Measurements from ENCODE around the gene FMNL1.

FMNL1 gene

DNA sequence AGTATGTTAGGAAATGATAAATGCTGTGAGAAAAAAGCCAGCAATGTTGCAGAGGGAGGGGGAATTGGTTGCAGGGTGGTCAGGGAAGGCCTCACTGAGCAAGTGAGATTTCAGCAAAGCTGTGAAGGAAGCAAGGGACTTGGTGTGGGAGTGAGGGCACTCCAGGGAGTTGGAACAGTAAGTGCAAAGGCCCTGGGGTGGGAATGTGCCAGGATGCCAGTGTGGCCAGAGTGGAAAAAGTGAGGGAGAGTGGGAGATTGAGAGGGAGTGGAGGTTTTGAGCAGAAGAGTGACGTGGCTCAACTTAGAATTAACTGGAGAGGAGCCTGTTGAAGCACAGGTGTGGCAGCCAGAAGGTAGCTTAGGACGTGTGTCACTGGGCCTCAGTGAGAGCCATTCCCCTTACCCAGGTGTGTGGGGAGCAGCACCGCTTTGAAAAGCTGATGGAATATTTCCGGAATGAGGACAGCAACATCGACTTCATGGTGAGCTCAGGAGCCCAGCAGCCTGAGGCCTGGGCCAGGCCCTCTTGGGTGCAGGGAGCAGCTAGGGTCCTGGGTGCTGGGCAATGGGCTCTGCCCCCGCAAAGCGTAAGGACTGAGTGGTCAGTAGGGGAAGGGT lies 16.6 kb downstream of the FMNL1 start:
- Histone ChIP-seq H3K27ac (replicated peaks) (no peak overlapping the region), H3K27me3 (ENCODE audit: insufficient read depth, poor library complexity, severe bottlenecking) (no peaks in the 10 kb centered on the region), H3K4me3 (replicated peaks; ENCODE audit: insufficient read depth, low read length) (no peak overlapping the region)
- TF ChIP-seq, protein P1, sequence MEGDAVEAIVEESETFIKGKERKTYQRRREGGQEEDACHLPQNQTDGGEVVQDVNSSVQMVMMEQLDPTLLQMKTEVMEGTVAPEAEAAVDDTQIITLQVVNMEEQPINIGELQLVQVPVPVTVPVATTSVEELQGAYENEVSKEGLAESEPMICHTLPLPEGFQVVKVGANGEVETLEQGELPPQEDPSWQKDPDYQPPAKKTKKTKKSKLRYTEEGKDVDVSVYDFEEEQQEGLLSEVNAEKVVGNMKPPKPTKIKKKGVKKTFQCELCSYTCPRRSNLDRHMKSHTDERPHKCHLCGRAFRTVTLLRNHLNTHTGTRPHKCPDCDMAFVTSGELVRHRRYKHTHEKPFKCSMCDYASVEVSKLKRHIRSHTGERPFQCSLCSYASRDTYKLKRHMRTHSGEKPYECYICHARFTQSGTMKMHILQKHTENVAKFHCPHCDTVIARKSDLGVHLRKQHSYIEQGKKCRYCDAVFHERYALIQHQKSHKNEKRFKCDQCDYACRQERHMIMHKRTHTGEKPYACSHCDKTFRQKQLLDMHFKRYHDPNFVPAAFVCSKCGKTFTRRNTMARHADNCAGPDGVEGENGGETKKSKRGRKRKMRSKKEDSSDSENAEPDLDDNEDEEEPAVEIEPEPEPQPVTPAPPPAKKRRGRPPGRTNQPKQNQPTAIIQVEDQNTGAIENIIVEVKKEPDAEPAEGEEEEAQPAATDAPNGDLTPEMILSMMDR (IDR thresholded peaks at IDR 0.05; ENCODE audit: insufficient read depth, low read length), result no peak
- TF ChIP-seq GABPA (IDR thresholded peaks at IDR 0.05; ENCODE audit: low read depth) (no peak), SPI1 (IDR thresholded peaks at IDR 0.05; ENCODE audit: borderline replicate concordance, low read depth) (no peak), POLR2AphosphoS5 (IDR thresholded peaks at IDR 0.05; ENCODE audit: low read depth) (no peak)
- TF ChIP-seq, protein P2, sequence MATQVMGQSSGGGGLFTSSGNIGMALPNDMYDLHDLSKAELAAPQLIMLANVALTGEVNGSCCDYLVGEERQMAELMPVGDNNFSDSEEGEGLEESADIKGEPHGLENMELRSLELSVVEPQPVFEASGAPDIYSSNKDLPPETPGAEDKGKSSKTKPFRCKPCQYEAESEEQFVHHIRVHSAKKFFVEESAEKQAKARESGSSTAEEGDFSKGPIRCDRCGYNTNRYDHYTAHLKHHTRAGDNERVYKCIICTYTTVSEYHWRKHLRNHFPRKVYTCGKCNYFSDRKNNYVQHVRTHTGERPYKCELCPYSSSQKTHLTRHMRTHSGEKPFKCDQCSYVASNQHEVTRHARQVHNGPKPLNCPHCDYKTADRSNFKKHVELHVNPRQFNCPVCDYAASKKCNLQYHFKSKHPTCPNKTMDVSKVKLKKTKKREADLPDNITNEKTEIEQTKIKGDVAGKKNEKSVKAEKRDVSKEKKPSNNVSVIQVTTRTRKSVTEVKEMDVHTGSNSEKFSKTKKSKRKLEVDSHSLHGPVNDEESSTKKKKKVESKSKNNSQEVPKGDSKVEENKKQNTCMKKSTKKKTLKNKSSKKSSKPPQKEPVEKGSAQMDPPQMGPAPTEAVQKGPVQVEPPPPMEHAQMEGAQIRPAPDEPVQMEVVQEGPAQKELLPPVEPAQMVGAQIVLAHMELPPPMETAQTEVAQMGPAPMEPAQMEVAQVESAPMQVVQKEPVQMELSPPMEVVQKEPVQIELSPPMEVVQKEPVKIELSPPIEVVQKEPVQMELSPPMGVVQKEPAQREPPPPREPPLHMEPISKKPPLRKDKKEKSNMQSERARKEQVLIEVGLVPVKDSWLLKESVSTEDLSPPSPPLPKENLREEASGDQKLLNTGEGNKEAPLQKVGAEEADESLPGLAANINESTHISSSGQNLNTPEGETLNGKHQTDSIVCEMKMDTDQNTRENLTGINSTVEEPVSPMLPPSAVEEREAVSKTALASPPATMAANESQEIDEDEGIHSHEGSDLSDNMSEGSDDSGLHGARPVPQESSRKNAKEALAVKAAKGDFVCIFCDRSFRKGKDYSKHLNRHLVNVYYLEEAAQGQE (IDR thresholded peaks at IDR 0.05; ENCODE audit: insufficient replicate concordance, low read depth), result no peak
- no peak for DNase-seq (ENCODE audit: low read depth in 1 of 2, low spot score in 1 of 2)

DNA sequence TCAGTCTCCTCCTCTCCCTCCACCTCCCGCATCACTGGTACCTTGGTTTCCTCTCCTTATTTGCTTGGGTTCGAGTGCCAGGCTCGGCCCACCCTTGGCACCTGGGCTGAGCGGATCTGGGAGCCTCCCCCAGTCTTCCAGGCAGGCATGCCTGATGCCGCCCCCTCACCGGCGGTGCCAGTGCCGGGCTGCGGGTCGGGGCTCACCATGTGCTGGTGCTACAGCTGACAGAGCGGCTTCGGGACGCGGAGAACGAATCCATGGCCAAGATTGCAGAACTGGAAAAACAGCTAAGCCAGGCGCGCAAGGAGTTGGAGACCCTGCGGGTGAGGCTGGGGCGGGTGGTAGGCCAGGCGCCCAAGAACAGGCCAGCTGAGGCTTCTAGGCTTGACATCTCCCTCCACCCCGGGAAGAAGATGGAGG lies 19.2 kb downstream of the FMNL1 start:
- no peak overlapping the region for H3K4me3 ChIP-seq (replicated peaks; ENCODE audit: insufficient read depth, low read length)
- no peak for DNase-seq (ENCODE audit: low read depth in 1 of 2, low spot score in 1 of 2)
- no peaks in the 10 kb centered on the region for H3K27me3 ChIP-seq (ENCODE audit: insufficient read depth, poor library complexity, severe bottlenecking)
- TF ChIP-seq POLR2AphosphoS5 (IDR thresholded peaks at IDR 0.05; ENCODE audit: low read depth) (no peak), GABPA (IDR thresholded peaks at IDR 0.05; ENCODE audit: low read depth) (no peak), SPI1 (IDR thresholded peaks at IDR 0.05; ENCODE audit: borderline replicate concordance, low read depth) (no peak)
- TF ChIP-seq, protein P2 (IDR thresholded peaks at IDR 0.05; ENCODE audit: insufficient replicate concordance, low read depth), result no peak
- TF ChIP-seq, protein P1 (IDR thresholded peaks at IDR 0.05; ENCODE audit: insufficient read depth, low read length), result no peak
- no peak overlapping the region for H3K27ac ChIP-seq (replicated peaks)

DNA sequence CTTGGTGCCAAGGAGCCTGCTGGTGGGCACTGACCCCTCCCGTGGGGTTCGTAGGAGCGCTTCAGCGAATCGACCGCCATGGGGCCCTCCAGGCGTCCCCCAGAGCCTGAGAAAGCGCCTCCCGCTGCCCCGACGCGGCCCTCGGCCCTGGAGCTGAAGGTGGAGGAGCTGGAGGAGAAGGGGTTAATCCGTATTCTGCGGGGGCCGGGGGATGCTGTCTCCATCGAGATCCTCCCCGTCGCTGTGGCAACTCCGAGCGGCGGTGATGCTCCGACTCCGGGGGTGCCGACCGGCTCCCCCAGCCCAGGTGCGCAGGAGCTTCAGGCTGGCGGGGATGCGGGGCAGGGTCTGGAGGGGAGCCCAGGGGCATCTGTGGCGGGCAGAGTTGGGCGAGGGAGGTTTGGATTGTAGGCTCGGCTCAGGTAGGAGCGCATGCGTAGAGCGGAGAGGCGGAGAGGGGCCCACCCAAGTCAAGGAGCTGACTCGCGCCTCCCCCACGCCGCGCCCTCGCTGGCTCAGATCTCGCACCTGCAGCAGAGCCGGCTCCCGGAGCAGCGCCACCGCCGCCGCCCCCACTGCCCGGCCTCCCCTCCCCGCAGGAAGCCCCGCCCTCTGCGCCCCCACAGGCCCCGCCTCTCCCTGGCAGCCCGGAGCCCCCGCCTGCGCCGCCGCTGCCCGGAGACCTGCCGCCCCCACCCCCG lies 19.8 kb downstream of the FMNL1 start:
- no peaks in the 10 kb centered on the region for H3K27me3 ChIP-seq (ENCODE audit: insufficient read depth, poor library complexity, severe bottlenecking)
- H3K27ac ChIP-seq (replicated peaks), result no peak overlapping the region
- TF ChIP-seq POLR2AphosphoS5 (IDR thresholded peaks at IDR 0.05; ENCODE audit: low read depth), result no peak
- TF ChIP-seq SPI1 (IDR thresholded peaks at IDR 0.05; ENCODE audit: borderline replicate concordance, low read depth), result no peak
- TF ChIP-seq, protein P1 (IDR thresholded peaks at IDR 0.05; ENCODE audit: insufficient read depth, low read length), result no peak
- no peak for TF ChIP-seq GABPA (IDR thresholded peaks at IDR 0.05; ENCODE audit: low read depth)
- TF ChIP-seq, protein P2 (IDR thresholded peaks at IDR 0.05; ENCODE audit: insufficient replicate concordance, low read depth), result no peak
- DNase-seq (ENCODE audit: low read depth in 1 of 2, low spot score in 1 of 2), result no peak
- H3K4me3 ChIP-seq (replicated peaks; ENCODE audit: insufficient read depth, low read length), result no peak overlapping the region

Measured in HL-60 (cell line).